ENCODE results near the gene CCNT2. TPM values are rescaled to one million over a fixed set of nuclear protein-coding genes. Genes with fewer than 3 reads are reported as not detected.

Gene CCNT2
- total and polyA plus RNA-seq, 3 donors from 2014 or later, result 28.2 to 52.8 (median 49.3) TPM

- Histone ChIP-seq H3K4me1 (no peaks in the 10 kb centered on the region), H3K4me3 (no peak overlapping the region), H3K36me3 (ENCODE audit: low read depth, missing control alignments) (no peaks in the 10 kb centered on the region), H3K9me3 (no peaks in the 10 kb centered on the region), H3K27ac (no peak overlapping the region), H3K27me3 (no peaks in the 10 kb centered on the region)
- 83 to 87% methylated on average over 6 of the region's 6 CpGs for WGBS, 2 donors
- intact Hi-C loops (cut with DNase I; ENCODE audit: low total_unique reads), result no loop called here
- DNase-seq, result no peak
- TF ChIP-seq CTCF (IDR thresholded peaks at IDR 0.05), result no peak
- TF ChIP-seq POLR2A (IDR thresholded peaks at IDR 0.05), result no peak
These were observed 27.5 kb downstream of the CCNT2 start for GRCh38 chr2:134946073-134946472.

GRCh38 chr2:134949981-134950708 is 31.5 kb downstream of the CCNT2 start:
- Histone ChIP-seq H3K36me3 (ENCODE audit: low read depth, missing control alignments) (no peaks in the 10 kb centered on the region), H3K4me1 (no peaks in the 10 kb centered on the region), H3K27me3 (no peaks in the 10 kb centered on the region), H3K27ac (no peak overlapping the region), H3K4me3 (no peak overlapping the region), H3K9me3 (no peaks in the 10 kb centered on the region)
- 88% methylated on average over 7 of the region's 7 CpGs for WGBS, 2 donors
- intact Hi-C loops (cut with DNase I; ENCODE audit: low total_unique reads), result no loop called here
- no peak for TF ChIP-seq POLR2A (IDR thresholded peaks at IDR 0.05)
- TF ChIP-seq CTCF (IDR thresholded peaks at IDR 0.05), result no peak
- DNase-seq, result no peak

DNA sequence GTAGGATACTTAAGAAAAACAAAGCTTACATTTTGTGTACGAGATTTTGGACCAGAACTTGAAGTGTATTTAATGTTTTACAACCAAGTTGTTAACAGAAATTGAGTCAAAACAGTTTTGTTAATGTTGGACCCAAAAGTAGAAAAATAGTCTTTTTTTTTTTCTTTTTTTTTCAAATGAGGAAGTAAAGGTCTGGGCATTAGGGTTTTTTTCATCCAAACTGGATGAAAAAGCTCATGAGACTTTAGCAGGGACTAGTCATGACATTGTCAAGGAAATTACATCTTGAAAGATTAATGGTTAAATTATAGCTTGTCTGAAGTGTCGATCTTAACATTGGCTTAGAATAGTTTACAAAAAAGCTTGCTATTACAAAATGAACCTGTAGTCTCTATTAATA is 32.3 kb downstream of the CCNT2 start:
- Histone ChIP-seq H3K4me3 (no peak overlapping the region), H3K36me3 (ENCODE audit: low read depth, missing control alignments) (no peaks in the 10 kb centered on the region), H3K9me3 (no peaks in the 10 kb centered on the region), H3K27me3 (no peaks in the 10 kb centered on the region), H3K4me1 (no peaks in the 10 kb centered on the region), H3K27ac (no peak overlapping the region)
- TF ChIP-seq POLR2A (IDR thresholded peaks at IDR 0.05) (no peak), CTCF (IDR thresholded peaks at IDR 0.05) (no peak)
- intact Hi-C loops (cut with DNase I; ENCODE audit: low total_unique reads), result no loop called here
- DNase-seq, result no peak
- WGBS, 2 donors, result 87 to 91% methylated on average over 2 of the region's 2 CpGs

- H3K36me3 ChIP-seq (ENCODE audit: low read depth, missing control alignments), result no peaks in the 10 kb centered on the region
- H3K27ac ChIP-seq, result no peak overlapping the region
- H3K4me1 ChIP-seq, result no peaks in the 10 kb centered on the region
- H3K9me3 ChIP-seq, result no peaks in the 10 kb centered on the region
- intact Hi-C loops (cut with DNase I; ENCODE audit: low total_unique reads), result no loop called here
- H3K27me3 ChIP-seq, result no peaks in the 10 kb centered on the region
- TF ChIP-seq CTCF (IDR thresholded peaks at IDR 0.05) (no peak), POLR2A (IDR thresholded peaks at IDR 0.05) (no peak)
- H3K4me3 ChIP-seq, result no peak overlapping the region
- 94 to 96% methylated on average over 3 of the region's 3 CpGs for WGBS, 2 donors
- no peak for DNase-seq
These were observed 34.0 kb downstream of the CCNT2 start for GRCh38 chr2:134952608-134953007.

- intact Hi-C loops (cut with DNase I; ENCODE audit: low total_unique reads), result no loop called here
- DNase-seq, result no peak
- no peaks in the 10 kb centered on the region for H3K9me3 ChIP-seq
- TF ChIP-seq POLR2A (IDR thresholded peaks at IDR 0.05) (no peak), CTCF (IDR thresholded peaks at IDR 0.05) (no peak)
- no peaks in the 10 kb centered on the region for H3K27me3 ChIP-seq
- no peak overlapping the region for H3K4me3 ChIP-seq
- WGBS, 2 donors, result 96 to 97% methylated on average over 5 of the region's 5 CpGs
- no peaks in the 10 kb centered on the region for H3K36me3 ChIP-seq (ENCODE audit: low read depth, missing control alignments)
- no peak overlapping the region for H3K27ac ChIP-seq
- H3K4me1 ChIP-seq, result no peaks in the 10 kb centered on the region
These were observed 35.4 kb downstream of the CCNT2 start for GRCh38 chr2:134954065-134954464.
